DMS53 treated with DMSO at 0.1 percent for 48 hours (cell line): ENCODE data around the gene MPPED1.
A peak's percentile ranks its signal among the peaks of the same experiment; 100 is the strongest.

ENCODE experiments used
- DNase-seq: peaks from one replicate; lab custom pipeline; 2025; ENCODE audit not compliant: unreplicated experiment; lab: John Stamatoyannopoulos, UW

MPPED1 gene

GRCh38 chr22:43411869-43412807, at the start of gene MPPED1:
Gene MPPED1, plus strand, starts transcription at chr22:43412014. Its CDS starts 12,972 bp downstream, at chr22:43424986.
- no peak for DNase-seq

GRCh38 chr22:43363315-43364168, 48.3 kb upstream of the MPPED1 start:
- no peak for DNase-seq

GRCh38 chr22:43364169-43364435, 47.7 kb upstream of the MPPED1 start:
- no peak for DNase-seq

GRCh38 chr22:43365715-43366440, 45.9 kb upstream of the MPPED1 start:
- DNase-seq: no peak

- no peak for DNase-seq
These were observed 41.8 kb upstream of the MPPED1 start for GRCh38 chr22:43370036-43370435.

GRCh38 chr22:43375951-43376455, 35.8 kb upstream of the MPPED1 start:
- no peak for DNase-seq

GRCh38 chr22:43376765-43377547, 34.9 kb upstream of the MPPED1 start:
- DNase-seq: no peak

GRCh38 chr22:43377548-43377895, 34.3 kb upstream of the MPPED1 start:
- no peak for DNase-seq

GRCh38 chr22:43377896-43378704, 33.7 kb upstream of the MPPED1 start:
- no peak for DNase-seq

GRCh38 chr22:43381693-43382092, 30.1 kb upstream of the MPPED1 start:
- no peak for DNase-seq

GRCh38 chr22:43384863-43385262, 27.0 kb upstream of the MPPED1 start:
- DNase-seq: no peak

- DNase-seq: peak; percentile 65
These were observed 25.8 kb upstream of the MPPED1 start for GRCh38 chr22:43385770-43386641.

GRCh38 chr22:43387815-43388214, 24.0 kb upstream of the MPPED1 start:
- no peak for DNase-seq

- peak; percentile 8 for DNase-seq
These were observed 23.4 kb upstream of the MPPED1 start for GRCh38 chr22:43388420-43388851.

- DNase-seq: no peak
These were observed 22.5 kb upstream of the MPPED1 start for GRCh38 chr22:43389227-43389836.

GRCh38 chr22:43390166-43390565, 21.6 kb upstream of the MPPED1 start:
- no peak for DNase-seq

- DNase-seq: no peak
These were observed 20.9 kb upstream of the MPPED1 start for GRCh38 chr22:43390872-43391271.

- DNase-seq: no peak
These were observed 20.5 kb upstream of the MPPED1 start for GRCh38 chr22:43391306-43391705.
